PFSK-1 (cell line): ENCODE data around the gene RPS3.

Source experiments
- FOXP2 ChIP-seq: optimal IDR thresholded peaks from 2 replicates; pipeline ENCODE3; 2011; ENCODE audit warnings: borderline replicate concordance, control low read depth, inconsistent platforms; ENCODE audit not compliant: insufficient read depth; ENCODE audit errors: extremely low read length, extremely low read depth
- POLR2AphosphoS5 ChIP-seq: IDR thresholded peaks from 2 replicates; pipeline ENCODE4 v1.6.1; 2012; ENCODE audit warnings: low read depth, mild to moderate bottlenecking, control low read depth, low read length, moderate library complexity
- REST ChIP-seq, 2 experiments: IDR thresholded peaks; 2 replicates each; pipeline versions ENCODE4 v1.6.1 to v1.8.0; 2011 to 2012; ENCODE audit warnings: low read depth in 2 of 2, low read length in 2 of 2, control low read depth in 1 of 2, inconsistent platforms in 1 of 2, mild to moderate bottlenecking in 1 of 2, moderate library complexity in 1 of 2; ENCODE audit not compliant: insufficient read depth in 1 of 2
- SIN3A ChIP-seq: IDR thresholded peaks from 2 replicates; pipeline ENCODE4 v1.6.1; 2012; ENCODE audit warnings: mild to moderate bottlenecking, low read length, moderate library complexity, borderline replicate concordance; ENCODE audit not compliant: insufficient read depth
- TAF1 ChIP-seq: IDR thresholded peaks from 2 replicates; pipeline ENCODE4 v1.6.1; 2012; ENCODE audit warnings: low read length, control low read depth, borderline replicate concordance; ENCODE audit not compliant: insufficient read depth

DNA sequence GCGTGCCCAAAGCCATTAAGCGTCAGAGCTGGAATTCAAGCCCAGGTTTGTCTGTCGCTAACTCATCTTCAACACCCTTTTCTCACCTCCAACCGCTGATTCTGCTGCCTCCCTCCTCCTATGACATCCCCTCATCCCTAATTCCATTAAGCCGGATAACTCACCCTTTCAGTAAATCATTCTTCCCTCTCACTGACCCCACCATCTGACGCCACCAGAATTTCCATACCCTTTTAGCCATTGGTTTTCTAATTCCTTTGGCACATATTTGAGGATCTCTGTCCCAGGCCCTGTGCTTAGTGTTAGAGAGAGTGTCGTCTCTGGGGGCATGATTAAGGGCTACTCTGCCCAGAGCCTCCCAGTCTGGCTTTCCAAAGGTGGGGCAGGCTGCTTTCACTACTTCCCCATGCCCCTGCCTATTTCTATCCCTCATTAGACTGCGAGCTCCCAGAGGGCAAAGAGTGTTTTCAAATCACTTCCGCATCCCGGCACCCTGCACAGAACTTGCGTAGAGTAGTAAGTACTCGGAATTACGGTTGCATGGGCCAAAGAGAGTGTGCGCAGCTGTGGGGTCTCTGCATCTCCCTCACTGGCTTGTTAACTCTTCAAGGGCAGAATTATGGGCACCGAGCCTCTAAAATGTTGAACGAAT is 29.8 kb downstream of the RPS3 start:
- no peak for TF ChIP-seq POLR2AphosphoS5
- no peak for TF ChIP-seq TAF1
- no peak for TF ChIP-seq REST (IDR thresholded peaks at IDR 0.05; ENCODE audit: insufficient read depth in 1 of 2, low read depth in 2 of 2, low read length in 2 of 2)
- no peak for TF ChIP-seq SIN3A
- no peak for TF ChIP-seq FOXP2
